ENCODE results near the gene OXCT2. TPM values are rescaled to one million over a fixed set of nuclear protein-coding genes. Genes with fewer than 3 reads are reported as not detected.
"Not testable (repeated sequence)": the region's sequence is repeated elsewhere in the genome, so short reads cannot be mapped to it uniquely, and the experiment has no call there.

Gene OXCT2
- total RNA-seq, 1 experiment from 2014 or later = 6.4 TPM

- Histone ChIP-seq H3K9me3 (no peaks in the 10 kb centered on the region), H3K36me3 (ENCODE audit: control insufficient read depth, insufficient read depth, low read length) (no peaks in the 10 kb centered on the region), H3K4me3 (ENCODE audit: low read depth, low read length) (no peak overlapping the region), H3K27me3 (replicated peaks; ENCODE audit: control insufficient read depth, insufficient read depth, low read length) (no peaks in the 10 kb centered on the region), H3K4me1 (peaks cover 16% of the 10 kb centered on the region)
- H3K27me3 Mint-ChIP-seq (ENCODE audit: insufficient read depth, unreplicated experiment) = no peaks in the 10 kb centered on the region
- intact Hi-C loops (cut with micrococcal nuclease; ENCODE audit: unreplicated experiment) = no loop called here
- DNase-seq = no peak
- no TSS peak for BruUV-seq (replicated peaks)
- H3K36me3 Mint-ChIP-seq (ENCODE audit: insufficient read depth, unreplicated experiment) = no peaks in the 10 kb centered on the region
- H3K27ac Mint-ChIP-seq (ENCODE audit: unreplicated experiment) = no peak overlapping the region
- ChIA-PET CTCF (interaction anchor here (0.7 to 0.8 kb wide), 2 partner anchors 61 to 194 kb away, joined by 4 to 6 read pairs; partner anchors contain the start of gene PPIE), POLR2A (interaction anchor here (1.0 kb wide), 1 partner anchor 62 kb away, joined by 5 read pairs; the partner anchor contains the start of gene PPIE)
- no peaks in the 10 kb centered on the region for H3K4me1 Mint-ChIP-seq (ENCODE audit: low read depth, unreplicated experiment)
- no peaks in the 10 kb centered on the region for H3K9me3 Mint-ChIP-seq (ENCODE audit: unreplicated experiment)
- TF ChIP-seq, protein P1, sequence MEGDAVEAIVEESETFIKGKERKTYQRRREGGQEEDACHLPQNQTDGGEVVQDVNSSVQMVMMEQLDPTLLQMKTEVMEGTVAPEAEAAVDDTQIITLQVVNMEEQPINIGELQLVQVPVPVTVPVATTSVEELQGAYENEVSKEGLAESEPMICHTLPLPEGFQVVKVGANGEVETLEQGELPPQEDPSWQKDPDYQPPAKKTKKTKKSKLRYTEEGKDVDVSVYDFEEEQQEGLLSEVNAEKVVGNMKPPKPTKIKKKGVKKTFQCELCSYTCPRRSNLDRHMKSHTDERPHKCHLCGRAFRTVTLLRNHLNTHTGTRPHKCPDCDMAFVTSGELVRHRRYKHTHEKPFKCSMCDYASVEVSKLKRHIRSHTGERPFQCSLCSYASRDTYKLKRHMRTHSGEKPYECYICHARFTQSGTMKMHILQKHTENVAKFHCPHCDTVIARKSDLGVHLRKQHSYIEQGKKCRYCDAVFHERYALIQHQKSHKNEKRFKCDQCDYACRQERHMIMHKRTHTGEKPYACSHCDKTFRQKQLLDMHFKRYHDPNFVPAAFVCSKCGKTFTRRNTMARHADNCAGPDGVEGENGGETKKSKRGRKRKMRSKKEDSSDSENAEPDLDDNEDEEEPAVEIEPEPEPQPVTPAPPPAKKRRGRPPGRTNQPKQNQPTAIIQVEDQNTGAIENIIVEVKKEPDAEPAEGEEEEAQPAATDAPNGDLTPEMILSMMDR (IDR thresholded peaks at IDR 0.05; ENCODE audit: insufficient read depth in 1 of 2, low read depth in 1 of 2, low read length in 1 of 2, severe bottlenecking in 1 of 2, unreplicated experiment in 1 of 2) = no peak
- no peak overlapping the region for H3K4me3 Mint-ChIP-seq (ENCODE audit: unreplicated experiment)
Observed at GRCh38 chr1:39800471-39800835, 29.3 kb upstream of the OXCT2 start.

- Mint-ChIP-seq H3K4me1 (ENCODE audit: low read depth, unreplicated experiment) (no peaks in the 10 kb centered on the region), H3K36me3 (ENCODE audit: insufficient read depth, unreplicated experiment) (no peaks in the 10 kb centered on the region), H3K27me3 (ENCODE audit: insufficient read depth, unreplicated experiment) (no peaks in the 10 kb centered on the region), H3K9me3 (ENCODE audit: unreplicated experiment) (no peaks in the 10 kb centered on the region), H3K4me3 (ENCODE audit: unreplicated experiment) (peak overlapping the region; percentile 70), H3K27ac (ENCODE audit: unreplicated experiment) (peak overlapping the region; percentile 86)
- Histone ChIP-seq H3K27me3 (replicated peaks; ENCODE audit: control insufficient read depth, insufficient read depth, low read length) (no peaks in the 10 kb centered on the region), H3K4me1 (peaks cover 16% of the 10 kb centered on the region), H3K9me3 (no peaks in the 10 kb centered on the region), H3K36me3 (ENCODE audit: control insufficient read depth, insufficient read depth, low read length) (no peaks in the 10 kb centered on the region), H3K4me3 (ENCODE audit: low read depth, low read length) (peak overlapping the region; percentile 25)
- peak; percentile 75 to 86 for DNase-seq
- ChIA-PET POLR2A (interaction anchor here (1.0 kb wide), 1 partner anchor 61 kb away, joined by 5 read pairs; the partner anchor contains the start of gene PPIE), CTCF (interaction anchor here (0.7 to 1.0 kb wide), 4 partner anchors 61 to 216 kb away, joined by 3 to 6 read pairs (median 4); partner anchors contain the start of gene PPIE)
- BruUV-seq (replicated peaks) = TSS peak; percentile 84
- intact Hi-C loops (cut with micrococcal nuclease; ENCODE audit: unreplicated experiment) = loop anchor here (1.0 to 5.0 kb wide), 2 partner anchors 78 to 98 kb away; no protein-coding TSS in a partner anchor
- TF ChIP-seq, protein P1 (IDR thresholded peaks at IDR 0.05; ENCODE audit: insufficient read depth in 1 of 2, low read depth in 1 of 2, low read length in 1 of 2, severe bottlenecking in 1 of 2, unreplicated experiment in 1 of 2) = peak; percentile 65 to 78
Observed at GRCh38 chr1:39799770-39800470, 28.8 kb upstream of the OXCT2 start.

DNA sequence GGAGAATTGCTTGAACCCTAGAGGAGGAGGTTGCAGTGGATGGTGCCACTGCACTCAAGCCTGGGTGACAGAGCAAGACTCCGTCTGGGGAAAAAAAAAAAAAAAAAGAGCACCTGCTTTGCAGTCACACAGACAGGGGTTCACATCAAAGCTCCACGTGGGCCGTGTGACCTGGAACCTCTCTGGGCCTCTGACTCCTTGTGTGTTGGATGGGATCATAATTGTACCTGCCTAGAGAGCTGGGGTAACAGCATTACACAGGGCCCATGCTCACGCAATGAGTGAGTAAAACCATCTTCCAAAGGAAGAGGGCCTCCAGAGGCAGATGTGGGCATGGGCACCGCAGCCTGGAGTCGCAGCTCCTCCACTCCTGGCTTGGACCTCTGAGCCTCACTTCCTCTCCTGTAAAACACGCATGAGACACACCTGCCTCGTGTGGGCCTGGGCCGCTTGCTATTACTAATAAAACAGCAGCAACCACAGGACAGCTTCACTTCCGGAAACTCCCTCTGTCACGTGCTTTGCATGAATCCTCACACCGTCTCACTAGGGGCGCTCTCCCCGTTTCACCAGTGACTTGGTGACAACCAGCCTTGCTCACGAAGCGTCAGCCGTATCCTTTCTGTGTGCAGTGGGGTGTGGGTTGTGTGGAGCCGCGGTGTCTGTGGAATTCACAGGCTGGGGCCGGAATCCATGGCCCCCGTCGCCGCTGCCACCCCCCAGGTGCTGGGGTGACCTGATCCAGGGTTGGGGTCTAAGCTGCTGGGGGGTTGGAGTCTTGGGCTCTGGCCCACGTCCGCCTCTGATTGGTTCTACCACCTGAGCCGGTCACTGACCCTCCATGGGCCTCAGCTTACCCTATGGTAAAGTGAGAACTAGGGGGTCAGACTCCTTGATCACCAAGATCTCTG lies 28.0 kb upstream of the OXCT2 start:
- Mint-ChIP-seq H3K4me3 (ENCODE audit: unreplicated experiment) (peak overlapping the region; percentile 70), H3K27ac (ENCODE audit: unreplicated experiment) (peak overlapping the region; percentile 86)
- Histone ChIP-seq H3K4me1 (peaks cover 16% of the 10 kb centered on the region), H3K4me3 (ENCODE audit: low read depth, low read length) (peak overlapping the region; percentile 25)
- not testable (repeated sequence) for H3K27me3 ChIP-seq (replicated peaks; ENCODE audit: control insufficient read depth, insufficient read depth, low read length); H3K4me1 Mint-ChIP-seq (ENCODE audit: low read depth, unreplicated experiment); H3K36me3 Mint-ChIP-seq (ENCODE audit: insufficient read depth, unreplicated experiment); H3K36me3 ChIP-seq (ENCODE audit: control insufficient read depth, insufficient read depth, low read length); H3K9me3 ChIP-seq; H3K9me3 Mint-ChIP-seq (ENCODE audit: unreplicated experiment); H3K27me3 Mint-ChIP-seq (ENCODE audit: insufficient read depth, unreplicated experiment)
- TSS peak; percentile 62 for BruUV-seq (replicated peaks)
- POLR2A ChIA-PET = interaction anchor here (0.6 to 1.0 kb wide), 2 partner anchors 12 to 61 kb away, joined by 3 to 5 read pairs; partner anchors contain the start of gene PPIE
- peak; percentile 86 to 93 for DNase-seq
- CTCF ChIA-PET = interaction anchor here (0.7 to 1.0 kb wide), 7 partner anchors 12 to 216 kb away, joined by 3 to 8 read pairs (median 3); partner anchors contain the start of genes MYCL and PPIE
- TF ChIP-seq, protein P1 (IDR thresholded peaks at IDR 0.05; ENCODE audit: insufficient read depth in 1 of 2, low read depth in 1 of 2, low read length in 1 of 2, severe bottlenecking in 1 of 2, unreplicated experiment in 1 of 2) = peak in 1 of 2 experiments; percentile 54
- intact Hi-C loops (cut with micrococcal nuclease; ENCODE audit: unreplicated experiment) = loop anchor here (1.0 to 5.0 kb wide), 2 partner anchors 77 to 97 kb away; no protein-coding TSS in a partner anchor
